HepG2 (cell line): ENCODE results near the gene GFRA4. TPM values are rescaled to one million over a fixed set of nuclear protein-coding genes. Genes with fewer than 3 reads are reported as not detected.

ENCODE experiments used
- DNMT1 ChIP-seq: sonication (generic); formaldehyde crosslinking; IDR thresholded peaks from 2 replicates; pipeline ENCODE4 v1.5.1; 2020; ENCODE audit warnings: mild to moderate bottlenecking, missing genetic modification reagents
- KDM5B ChIP-seq: sonication (generic); formaldehyde crosslinking; IDR thresholded peaks from 2 replicates; pipeline ENCODE4 v1.4.0; 2020; ENCODE audit warnings: missing genetic modification reagents, mild to moderate bottlenecking, borderline replicate concordance
- MBNL3 ChIP-seq: fragments of 250-450 bp; sonication (Bioruptor Pico); conservative IDR thresholded peaks from 2 replicates; pipeline ENCODE4 v1.8.0; 2022; ENCODE audit warnings: mild to moderate bottlenecking, inconsistent platforms
- RBFOX2 ChIP-seq: fragments of 200-400 bp; formaldehyde crosslinking; IDR thresholded peaks from 2 replicates; pipeline ENCODE4 v1.6.1; 2017; ENCODE audit warnings: low read depth, mild to moderate bottlenecking, low read length
- ZFP41 ChIP-seq: sonication (generic); formaldehyde crosslinking; IDR thresholded peaks from 2 replicates; pipeline ENCODE4 v1.4.0; 2020; ENCODE audit warnings: mild to moderate bottlenecking, missing genetic modification reagents, borderline replicate concordance
- ZNF564 ChIP-seq: sonication (generic); formaldehyde crosslinking; IDR thresholded peaks from 2 replicates; pipeline ENCODE4 v1.8.1; 2023; ENCODE audit warnings: mild to moderate bottlenecking, missing genetic modification reagents
- ZNF589 ChIP-seq: sonication (generic); formaldehyde crosslinking; conservative IDR thresholded peaks from 2 replicates; pipeline ENCODE4 v1.8.0; 2022; ENCODE audit warnings: mild to moderate bottlenecking, moderate library complexity, missing genetic modification reagents
- ZNF773 ChIP-seq: sonication (generic); formaldehyde crosslinking; IDR thresholded peaks from 2 replicates; pipeline ENCODE4 v1.4.0; 2020; ENCODE audit warnings: missing genetic modification reagents, borderline replicate concordance
- ZNF878 ChIP-seq: sonication (generic); formaldehyde crosslinking; IDR thresholded peaks from 2 replicates; pipeline ENCODE4 v1.8.1; 2023; ENCODE audit warnings: mild to moderate bottlenecking, missing genetic modification reagents, moderate library complexity
- polyA plus RNA-seq, 8 experiments: library from polyadenylated mRNA; depleted of rRNA in 3 of 8; stranded (reverse) in 7 of 8; unstranded in 1 of 8; fragments of >200 nt; fragmentation: Illumina TruSeq in 4 of 8; extraction: Trizol in 4 of 8; gene quantifications; 2 replicates each; pipeline versions ENCODE4 v1.2.1 to v1.2.3, GENCODE V29; 2011 to 2016; ENCODE audit warnings: low read depth in 4 of 8, missing spikeins in 1 of 8, mixed read lengths in 1 of 8; ENCODE audit not compliant: insufficient read depth in 1 of 8
- total RNA-seq, 5 experiments: library from RNA; depleted of rRNA; stranded (reverse); fragments of >200 nt; fragmentation: Illumina TruSeq; extraction: Trizol; gene quantifications; 2 replicates each; pipeline ENCODE4 v1.2.3, GENCODE V29; 2016; ENCODE audit warnings: low read depth in 1 of 5
- TF ChIP-seq, protein P1 (sequence below): sonication (generic); formaldehyde crosslinking; IDR thresholded peaks from 2 replicates; pipeline ENCODE4 v1.8.0; 2022; ENCODE audit warnings: mild to moderate bottlenecking, missing genetic modification reagents; ENCODE audit not compliant: insufficient replicate concordance
- TF ChIP-seq, protein P2 (sequence below): IDR thresholded peaks from 2 replicates; pipeline ENCODE4 v1.6.1; 2016; ENCODE audit warnings: low read depth, borderline replicate concordance
- TF ChIP-seq, protein P3 (sequence below): sonication (generic); formaldehyde crosslinking; IDR thresholded peaks from 2 replicates; pipeline ENCODE4 v1.4.0; 2020; ENCODE audit warnings: mild to moderate bottlenecking, missing genetic modification reagents
- TF ChIP-seq, protein P4 (sequence below): sonication (generic); formaldehyde crosslinking; conservative IDR thresholded peaks from 2 replicates; pipeline ENCODE4 v1.8.0; 2022; ENCODE audit warnings: missing genetic modification reagents
- TF ChIP-seq, protein P5 (sequence below): sonication (generic); formaldehyde crosslinking; IDR thresholded peaks from 2 replicates; pipeline ENCODE4 v1.5.0; 2020; ENCODE audit warnings: mild to moderate bottlenecking, missing genetic modification reagents

Gene GFRA4
- total and polyA plus RNA-seq, 2 of the 13 experiments (the other 11 are each of a cell fraction or from before 2014, with no cell fraction given), result not detected

DNA sequence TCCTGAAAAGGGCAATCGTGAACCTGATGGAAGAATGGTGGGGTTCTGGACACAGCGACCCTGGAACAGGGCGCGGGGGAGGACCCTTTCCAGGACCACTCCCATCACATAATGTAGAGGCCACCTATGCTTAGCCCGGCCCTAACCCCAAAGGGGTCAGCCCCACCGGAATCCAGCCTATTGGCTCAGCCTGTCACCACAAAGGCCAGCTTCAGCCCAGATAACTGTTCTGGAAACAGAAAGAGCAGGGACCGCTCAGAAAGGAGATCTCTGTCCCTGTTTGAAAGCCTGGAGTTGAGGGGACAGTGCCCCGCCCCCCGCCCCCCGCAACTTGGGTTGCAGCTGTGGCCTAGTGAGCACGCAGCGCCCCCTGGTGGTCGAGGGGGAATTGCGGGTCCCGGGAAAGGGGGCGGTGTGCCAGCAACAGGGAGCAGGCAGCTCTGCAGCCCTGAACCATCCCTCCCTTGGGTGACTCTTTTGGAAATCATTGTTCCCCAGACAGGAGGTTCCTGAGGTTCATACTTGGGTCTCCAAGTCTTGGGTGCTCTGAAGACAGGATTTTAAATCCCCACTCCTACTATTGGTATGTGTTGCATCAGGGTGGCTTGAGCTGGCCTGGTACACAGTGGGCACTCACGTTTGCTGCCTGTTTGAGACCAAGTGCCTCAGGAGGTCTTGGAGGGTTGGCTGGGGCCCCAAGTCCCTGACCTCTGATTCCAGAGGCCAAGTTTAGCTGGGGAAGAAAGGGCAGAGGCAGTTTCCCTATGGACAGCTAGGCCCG, 47.7 kb upstream of the GFRA4 start (continued):
- TF ChIP-seq, protein P1, sequence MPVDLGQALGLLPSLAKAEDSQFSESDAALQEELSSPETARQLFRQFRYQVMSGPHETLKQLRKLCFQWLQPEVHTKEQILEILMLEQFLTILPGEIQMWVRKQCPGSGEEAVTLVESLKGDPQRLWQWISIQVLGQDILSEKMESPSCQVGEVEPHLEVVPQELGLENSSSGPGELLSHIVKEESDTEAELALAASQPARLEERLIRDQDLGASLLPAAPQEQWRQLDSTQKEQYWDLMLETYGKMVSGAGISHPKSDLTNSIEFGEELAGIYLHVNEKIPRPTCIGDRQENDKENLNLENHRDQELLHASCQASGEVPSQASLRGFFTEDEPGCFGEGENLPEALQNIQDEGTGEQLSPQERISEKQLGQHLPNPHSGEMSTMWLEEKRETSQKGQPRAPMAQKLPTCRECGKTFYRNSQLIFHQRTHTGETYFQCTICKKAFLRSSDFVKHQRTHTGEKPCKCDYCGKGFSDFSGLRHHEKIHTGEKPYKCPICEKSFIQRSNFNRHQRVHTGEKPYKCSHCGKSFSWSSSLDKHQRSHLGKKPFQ (CRISPR knock-in tag), result no peak
- TF ChIP-seq, protein P2, sequence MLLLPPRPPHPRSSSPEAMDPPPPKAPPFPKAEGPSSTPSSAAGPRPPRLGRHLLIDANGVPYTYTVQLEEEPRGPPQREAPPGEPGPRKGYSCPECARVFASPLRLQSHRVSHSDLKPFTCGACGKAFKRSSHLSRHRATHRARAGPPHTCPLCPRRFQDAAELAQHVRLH (CRISPR knock-in tag), result peak; percentile 16; the same call in 1 of the 2 replicates
- no peak for TF ChIP-seq ZNF564 (CRISPR knock-in tag)
- no peak for TF ChIP-seq DNMT1 (CRISPR knock-in tag)
- TF ChIP-seq, protein P3, sequence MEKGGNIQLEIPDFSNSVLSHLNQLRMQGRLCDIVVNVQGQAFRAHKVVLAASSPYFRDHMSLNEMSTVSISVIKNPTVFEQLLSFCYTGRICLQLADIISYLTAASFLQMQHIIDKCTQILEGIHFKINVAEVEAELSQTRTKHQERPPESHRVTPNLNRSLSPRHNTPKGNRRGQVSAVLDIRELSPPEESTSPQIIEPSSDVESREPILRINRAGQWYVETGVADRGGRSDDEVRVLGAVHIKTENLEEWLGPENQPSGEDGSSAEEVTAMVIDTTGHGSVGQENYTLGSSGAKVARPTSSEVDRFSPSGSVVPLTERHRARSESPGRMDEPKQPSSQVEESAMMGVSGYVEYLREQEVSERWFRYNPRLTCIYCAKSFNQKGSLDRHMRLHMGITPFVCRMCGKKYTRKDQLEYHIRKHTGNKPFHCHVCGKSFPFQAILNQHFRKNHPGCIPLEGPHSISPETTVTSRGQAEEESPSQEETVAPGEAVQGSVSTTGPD (CRISPR knock-in tag), result no peak
- TF ChIP-seq ZFP41 (CRISPR knock-in tag), result no peak
- no peak for TF ChIP-seq ZNF878 (CRISPR knock-in tag)
- no peak for TF ChIP-seq RBFOX2
- no peak for TF ChIP-seq KDM5B (CRISPR knock-in tag)
- no peak for TF ChIP-seq ZNF589 (CRISPR knock-in tag)
- no peak for TF ChIP-seq MBNL3 (CRISPR knock-in tag)
- TF ChIP-seq, protein P4, sequence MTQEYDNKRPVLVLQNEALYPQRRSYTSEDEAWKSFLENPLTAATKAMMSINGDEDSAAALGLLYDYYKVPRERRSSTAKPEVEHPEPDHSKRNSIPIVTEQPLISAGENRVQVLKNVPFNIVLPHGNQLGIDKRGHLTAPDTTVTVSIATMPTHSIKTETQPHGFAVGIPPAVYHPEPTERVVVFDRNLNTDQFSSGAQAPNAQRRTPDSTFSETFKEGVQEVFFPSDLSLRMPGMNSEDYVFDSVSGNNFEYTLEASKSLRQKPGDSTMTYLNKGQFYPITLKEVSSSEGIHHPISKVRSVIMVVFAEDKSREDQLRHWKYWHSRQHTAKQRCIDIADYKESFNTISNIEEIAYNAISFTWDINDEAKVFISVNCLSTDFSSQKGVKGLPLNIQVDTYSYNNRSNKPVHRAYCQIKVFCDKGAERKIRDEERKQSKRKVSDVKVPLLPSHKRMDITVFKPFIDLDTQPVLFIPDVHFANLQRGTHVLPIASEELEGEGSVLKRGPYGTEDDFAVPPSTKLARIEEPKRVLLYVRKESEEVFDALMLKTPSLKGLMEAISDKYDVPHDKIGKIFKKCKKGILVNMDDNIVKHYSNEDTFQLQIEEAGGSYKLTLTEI, result no peak
- no peak for TF ChIP-seq ZNF773 (CRISPR knock-in tag)
- TF ChIP-seq, protein P5, sequence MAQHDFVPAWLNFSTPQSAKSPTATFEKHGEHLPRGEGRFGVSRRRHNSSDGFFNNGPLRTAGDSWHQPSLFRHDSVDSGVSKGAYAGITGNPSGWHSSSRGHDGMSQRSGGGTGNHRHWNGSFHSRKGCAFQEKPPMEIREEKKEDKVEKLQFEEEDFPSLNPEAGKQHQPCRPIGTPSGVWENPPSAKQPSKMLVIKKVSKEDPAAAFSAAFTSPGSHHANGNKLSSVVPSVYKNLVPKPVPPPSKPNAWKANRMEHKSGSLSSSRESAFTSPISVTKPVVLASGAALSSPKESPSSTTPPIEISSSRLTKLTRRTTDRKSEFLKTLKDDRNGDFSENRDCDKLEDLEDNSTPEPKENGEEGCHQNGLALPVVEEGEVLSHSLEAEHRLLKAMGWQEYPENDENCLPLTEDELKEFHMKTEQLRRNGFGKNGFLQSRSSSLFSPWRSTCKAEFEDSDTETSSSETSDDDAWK (CRISPR knock-in tag), result no peak
